GM21381 (cell line): ENCODE results near the gene ZRANB1.

Experiments
- ATAC-seq: cut with Tn5 transposase; IDR thresholded peaks from one replicate; pipeline ENCODE4 v1.9.1; 2021; ENCODE audit warnings: mild to moderate bottlenecking, moderate library complexity; ENCODE audit not compliant: unreplicated experiment

The ZRANB1 gene

GRCh38 chr10:124993345-124993708 is 51.4 kb downstream of the ZRANB1 start:
- ATAC-seq = no peak

DNA sequence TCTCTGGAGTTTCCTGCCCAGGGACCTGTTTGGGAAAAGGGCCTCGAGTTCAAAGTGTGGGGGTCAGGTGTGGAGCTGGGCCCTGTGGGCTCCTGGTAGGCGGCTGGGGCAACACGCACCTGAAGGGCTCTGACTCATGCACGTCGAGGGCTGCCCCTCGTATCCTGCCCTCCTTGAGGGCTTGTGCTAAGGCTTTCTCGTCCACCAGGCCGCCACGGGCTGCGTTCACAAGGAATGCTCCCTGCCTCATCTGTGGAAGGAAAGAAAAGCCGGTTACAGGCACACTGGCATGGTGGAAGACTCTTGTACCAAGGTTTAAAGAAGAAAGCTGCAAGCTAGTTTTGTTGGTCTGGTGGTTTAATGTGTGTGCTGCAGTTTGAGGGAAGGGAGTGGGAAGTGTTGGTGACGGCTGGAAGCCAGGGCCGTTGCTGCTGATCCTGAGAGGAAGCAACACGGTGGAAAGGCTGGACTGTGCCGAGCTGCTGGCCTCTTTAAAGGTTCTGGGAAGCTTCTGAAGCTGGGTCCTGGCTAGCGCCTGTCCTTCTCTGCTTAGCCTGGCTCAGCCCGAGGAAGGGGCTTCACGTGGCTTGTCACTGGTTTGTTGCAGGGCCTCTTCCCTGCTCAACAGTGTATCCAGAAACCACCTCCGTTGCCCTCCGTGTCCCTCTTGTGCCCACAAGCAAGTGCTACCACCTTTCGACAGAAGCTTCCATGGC is 52.0 kb downstream of the ZRANB1 start:
- ATAC-seq = no peak

DNA sequence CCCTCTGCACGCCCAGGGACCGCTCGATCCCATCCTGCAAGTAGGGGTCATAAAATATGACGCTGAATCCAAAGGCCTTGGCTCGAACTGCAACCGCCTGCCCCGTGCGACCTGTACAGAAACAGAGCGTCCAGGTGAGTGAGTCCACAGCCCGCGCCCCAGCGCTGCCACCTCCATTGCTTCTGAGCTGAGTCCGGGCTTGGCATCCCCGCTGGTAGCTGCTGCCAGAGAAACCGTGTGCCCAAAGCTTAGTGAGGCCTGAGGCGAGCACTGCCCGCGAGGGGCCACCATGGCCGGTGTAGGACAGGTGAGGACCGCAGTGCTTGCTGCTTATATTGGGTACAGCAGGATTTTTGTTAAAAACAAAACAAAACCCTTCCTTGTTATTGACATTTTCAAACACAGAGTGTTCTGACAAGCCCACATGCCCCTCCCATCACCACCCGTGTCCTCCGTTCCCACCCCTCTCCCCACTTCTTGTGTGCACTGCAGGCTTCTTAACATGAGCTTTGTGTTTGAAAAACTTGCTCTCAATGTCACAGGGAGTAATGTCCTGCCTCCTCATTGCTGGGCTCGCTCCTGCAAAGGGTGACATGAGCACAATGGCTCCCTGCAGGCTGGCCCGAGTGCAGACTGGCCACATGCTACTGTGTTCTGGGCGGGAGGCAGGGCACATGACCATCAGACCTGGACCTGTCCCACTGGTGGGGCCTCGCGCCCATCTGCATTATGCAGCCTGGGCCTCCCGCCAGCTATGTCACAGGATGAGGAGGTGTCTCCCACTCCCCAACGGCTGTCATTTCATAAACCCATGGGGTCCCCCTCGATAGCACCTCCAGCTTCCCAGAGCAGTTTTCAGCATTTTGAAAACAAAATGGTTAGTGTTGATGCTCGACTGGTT is 52.9 kb downstream of the ZRANB1 start:
- ATAC-seq = no peak

GRCh38 chr10:124995605-124996004 is 53.7 kb downstream of the ZRANB1 start:
- ATAC-seq = no peak

GRCh38 chr10:124996127-124996853 is 54.4 kb downstream of the ZRANB1 start:
- no peak for ATAC-seq

GRCh38 chr10:124996854-124997215 is 54.9 kb downstream of the ZRANB1 start:
- ATAC-seq = no peak

- no peak for ATAC-seq
Measured at GRCh38 chr10:124997306-124997705, 55.4 kb downstream of the ZRANB1 start.

DNA sequence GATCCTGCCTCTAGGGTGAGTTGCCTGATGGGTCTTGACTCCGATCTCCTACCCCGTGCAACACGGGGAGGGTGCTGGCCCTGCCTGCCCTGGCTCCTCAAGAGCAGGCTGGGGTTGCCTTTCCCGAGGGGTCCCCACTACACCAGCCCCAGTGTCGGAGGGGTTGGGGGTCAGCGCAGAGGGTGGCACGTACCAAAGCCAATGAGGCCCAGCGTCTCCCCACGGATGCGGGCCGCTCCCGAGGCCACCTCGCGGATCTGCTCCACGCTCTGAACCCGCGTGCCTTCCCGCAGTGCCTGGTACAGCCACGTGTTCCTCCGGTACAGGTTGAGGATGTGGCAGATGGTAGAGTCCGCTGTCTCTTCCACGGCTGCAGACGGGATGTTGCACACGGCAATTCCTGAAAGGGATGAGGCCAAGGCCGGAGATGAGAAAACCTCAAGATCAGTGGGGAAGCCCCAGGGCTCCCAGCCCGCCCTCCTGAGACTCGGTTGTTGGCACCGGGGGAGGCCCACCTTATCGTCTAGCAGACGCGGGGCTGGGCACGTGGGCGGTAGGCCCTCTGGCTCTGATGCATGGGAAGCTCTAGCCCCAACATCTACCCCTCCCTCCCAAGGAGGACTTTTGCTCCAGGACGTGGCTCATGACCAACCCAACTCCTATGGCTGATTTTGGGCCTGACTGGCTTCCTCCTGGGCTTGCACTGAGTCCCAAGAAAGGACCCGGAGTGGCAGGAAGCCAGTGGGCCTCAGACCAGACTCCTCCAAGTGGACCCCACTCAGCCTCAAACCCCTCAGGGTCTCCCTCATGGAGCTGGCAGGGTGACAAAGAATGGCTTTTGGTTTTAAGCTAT is 56.1 kb downstream of the ZRANB1 start:
- ATAC-seq = no peak

DNA sequence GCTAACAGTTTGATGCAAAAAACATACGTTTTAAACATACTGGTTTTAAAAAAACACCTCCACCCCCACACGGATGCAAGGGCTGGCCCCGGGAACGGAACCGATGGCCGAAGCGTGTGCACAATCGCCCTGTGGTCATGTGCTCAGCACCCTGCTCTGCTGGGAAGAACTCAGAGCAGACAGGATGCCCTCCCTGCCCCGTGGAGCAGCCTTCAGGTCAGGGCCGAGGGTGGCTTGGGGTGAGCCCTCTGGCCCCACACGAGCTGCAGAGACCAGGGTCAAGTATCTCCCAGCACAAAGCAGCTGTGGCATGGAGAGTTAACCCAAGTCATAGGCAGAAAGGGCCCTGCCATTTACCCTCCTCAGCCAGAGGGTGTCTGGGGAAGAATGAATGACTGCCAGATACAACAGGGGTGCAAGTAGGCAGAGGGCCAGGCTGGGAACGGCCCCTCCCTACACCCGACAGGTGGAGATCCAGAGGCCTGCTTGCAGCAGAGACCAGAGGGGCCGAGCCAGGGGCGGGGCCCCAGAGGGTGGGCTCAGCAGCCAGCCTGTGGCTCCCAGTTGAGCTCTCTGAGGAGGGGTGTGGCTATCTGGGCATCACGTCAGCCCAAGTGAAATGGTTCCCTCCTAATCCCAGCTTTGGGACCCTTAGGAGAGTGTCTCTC is 56.8 kb downstream of the ZRANB1 start:
- no peak for ATAC-seq

DNA sequence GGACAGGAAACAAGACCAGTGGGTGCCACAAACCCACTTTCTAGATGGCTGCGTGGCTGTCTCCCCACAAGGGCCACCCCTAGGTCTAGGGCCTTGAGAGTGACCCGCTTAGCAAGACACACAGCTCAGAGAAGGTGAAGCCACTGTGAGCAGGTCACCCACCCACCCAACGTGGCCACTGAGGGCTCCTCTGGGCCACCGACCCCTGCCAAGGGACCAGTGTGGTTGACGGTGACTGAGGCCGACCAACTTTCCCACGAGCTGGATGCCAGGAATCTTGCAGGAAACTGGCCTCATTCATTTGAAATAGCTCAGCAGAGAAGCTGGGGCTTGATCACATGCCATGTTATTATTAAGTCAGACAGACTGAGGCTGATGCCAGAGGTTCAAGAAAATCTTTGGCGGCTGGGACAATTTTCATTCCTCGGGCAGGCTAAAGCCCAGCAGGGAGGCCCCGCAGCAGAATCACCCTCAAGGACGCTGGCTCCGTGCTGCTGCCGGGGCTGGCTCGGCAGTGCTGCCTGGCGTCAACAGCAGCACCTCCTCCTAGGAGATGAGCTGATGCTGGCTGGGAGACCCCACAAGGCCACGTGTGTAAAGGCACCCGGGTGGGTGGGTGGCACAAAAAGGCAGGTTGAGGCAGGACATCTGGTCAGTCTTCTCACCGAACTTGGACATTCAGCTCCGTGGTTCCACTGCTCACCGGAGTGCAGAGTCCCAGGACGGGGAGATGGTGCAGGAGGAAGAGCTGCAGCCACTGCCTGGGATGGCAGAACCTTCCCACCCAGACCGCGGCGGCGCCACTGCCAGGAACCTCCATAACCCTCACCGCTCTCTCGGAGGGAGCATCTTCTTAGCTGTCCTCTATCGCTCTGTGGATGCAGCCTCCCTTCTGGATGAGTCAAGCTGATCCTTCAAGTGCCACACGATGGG is 57.8 kb downstream of the ZRANB1 start:
- ATAC-seq = no peak

GRCh38 chr10:125000366-125001312 is 58.7 kb downstream of the ZRANB1 start:
- ATAC-seq = no peak

GRCh38 chr10:125001313-125002046 is 59.6 kb downstream of the ZRANB1 start:
- ATAC-seq = no peak

GRCh38 chr10:125002047-125002422 is 60.1 kb downstream of the ZRANB1 start:
- no peak for ATAC-seq

DNA sequence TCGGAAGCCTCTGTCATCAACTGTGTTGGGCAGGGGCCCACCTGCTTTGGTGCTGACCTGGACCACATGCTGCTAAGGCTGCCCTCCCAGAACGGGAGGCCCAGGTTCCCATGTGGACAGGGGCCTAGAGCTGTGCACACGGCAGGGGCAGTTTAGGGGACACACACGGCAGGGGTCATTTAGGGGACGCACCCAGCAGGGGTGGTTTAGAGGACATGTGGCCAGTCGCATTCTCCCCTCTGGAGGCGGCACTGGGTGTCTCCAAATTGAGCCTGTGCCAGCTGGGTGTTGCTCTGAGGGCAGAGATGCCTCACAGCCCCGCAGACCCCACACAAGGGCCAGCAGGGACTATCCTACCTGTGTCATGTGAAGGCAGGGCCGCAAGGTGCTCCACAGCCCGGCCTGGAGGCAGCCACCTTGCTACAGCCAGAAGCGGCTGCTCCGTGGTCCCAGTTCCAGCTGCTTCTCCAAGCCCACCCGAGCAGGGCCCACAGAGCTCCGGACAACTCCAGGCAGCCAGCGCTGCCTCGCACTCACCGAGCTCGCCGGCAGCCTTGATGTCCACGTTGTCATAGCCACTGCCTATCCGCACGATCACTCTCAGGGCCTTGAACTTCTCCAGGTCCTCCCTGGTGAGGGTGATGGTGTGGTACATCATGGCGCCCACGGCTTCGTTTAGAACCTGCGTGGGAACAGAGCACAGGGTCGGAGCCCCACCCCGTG is 60.7 kb downstream of the ZRANB1 start:
- ATAC-seq = no peak

- ATAC-seq = no peak
Measured at GRCh38 chr10:125003146-125003900, 61.4 kb downstream of the ZRANB1 start.

DNA sequence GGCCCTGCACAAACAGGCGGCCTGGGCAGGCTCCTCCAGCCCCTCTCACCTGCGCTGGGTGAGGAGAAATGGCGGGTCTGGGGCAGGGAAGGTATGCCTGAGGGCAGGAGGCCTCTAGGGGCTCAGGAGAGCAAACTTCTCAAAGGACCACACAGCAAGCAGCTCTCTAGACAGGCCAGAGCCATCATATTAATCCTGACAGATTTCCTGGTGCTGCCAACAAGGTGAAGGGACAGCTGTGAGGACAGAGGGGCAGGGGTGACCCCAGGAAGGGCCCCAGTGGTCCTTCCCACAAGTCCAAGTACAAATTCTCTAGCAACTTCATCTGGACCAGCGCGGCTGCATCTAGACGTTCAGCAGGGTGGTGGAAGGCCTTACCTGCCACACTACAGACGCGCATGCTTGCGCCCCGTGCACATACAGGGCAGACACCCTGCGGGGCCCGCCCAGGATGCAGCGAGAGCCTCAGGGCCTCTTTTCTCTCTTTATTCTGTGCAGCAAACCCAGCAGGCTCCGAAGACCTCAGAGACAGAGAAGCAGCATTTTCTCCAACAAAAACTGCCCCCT is 62.1 kb downstream of the ZRANB1 start:
- no peak for ATAC-seq
